ENCODE measurements around the gene SYTL2.
"Not testable (repeated sequence)": the region's sequence is repeated elsewhere in the genome, so short reads cannot be mapped to it uniquely, and the experiment has no call there.

SYTL2 gene

GRCh38 chr11:85810871-85811611, at the start of gene SYTL2:
SYTL2 (minus strand) TSS chr11:85811141; CDS start chr11:85757725, 53,416 bp downstream.
- DNase-seq = peak; percentile 67 to 68

GRCh38 chr11:85859541-85859940, 48.6 kb upstream of the SYTL2 start:
- not testable (repeated sequence) for DNase-seq

- DNase-seq = no peak
Measured at GRCh38 chr11:85857098-85857497, 46.2 kb upstream of the SYTL2 start.

- DNase-seq = no peak
Measured at GRCh38 chr11:85855341-85855656, 44.4 kb upstream of the SYTL2 start, which contains the start of gene CCDC83. CCDC83 (plus strand) TSS chr11:85855383; CDS start chr11:85865124, 9,741 bp downstream.

- peak; percentile 93 to 96 for DNase-seq
Measured at GRCh38 chr11:85854557-85855340, 43.8 kb upstream of the SYTL2 start.

GRCh38 chr11:85854212-85854556, 43.2 kb upstream of the SYTL2 start:
- no peak for DNase-seq

- not testable (repeated sequence) for DNase-seq
Measured at GRCh38 chr11:85853541-85853940, 42.6 kb upstream of the SYTL2 start.

- DNase-seq = not testable (repeated sequence)
Measured at GRCh38 chr11:85852754-85853153, 41.8 kb upstream of the SYTL2 start.

- DNase-seq = no peak
Measured at GRCh38 chr11:85848556-85848955, 37.6 kb upstream of the SYTL2 start.

- no peak for DNase-seq
Measured at GRCh38 chr11:85848006-85848405, 37.1 kb upstream of the SYTL2 start.

GRCh38 chr11:85847436-85847835, 36.5 kb upstream of the SYTL2 start:
- no peak for DNase-seq

- DNase-seq = no peak
Measured at GRCh38 chr11:85845124-85845631, 34.2 kb upstream of the SYTL2 start.

- no peak for DNase-seq
Measured at GRCh38 chr11:85844439-85845123, 33.6 kb upstream of the SYTL2 start.

- no peak for DNase-seq
Measured at GRCh38 chr11:85843929-85844328, 33.0 kb upstream of the SYTL2 start.

GRCh38 chr11:85840932-85841331, 30.0 kb upstream of the SYTL2 start:
- not testable (repeated sequence) for DNase-seq

- no peak for DNase-seq
Measured at GRCh38 chr11:85835729-85836128, 24.8 kb upstream of the SYTL2 start.

- DNase-seq = no peak
Measured at GRCh38 chr11:85835263-85835662, 24.3 kb upstream of the SYTL2 start.

GRCh38 chr11:85831050-85831449, 20.1 kb upstream of the SYTL2 start:
- DNase-seq = no peak

- DNase-seq = no peak
Measured at GRCh38 chr11:85829172-85829571, 18.2 kb upstream of the SYTL2 start.

- no peak for DNase-seq
Measured at GRCh38 chr11:85828640-85828978, 17.7 kb upstream of the SYTL2 start.

GRCh38 chr11:85827748-85828639, 17.1 kb upstream of the SYTL2 start:
- DNase-seq = no peak

GRCh38 chr11:85826116-85826855, 15.3 kb upstream of the SYTL2 start:
- DNase-seq = peak in 1 of 2 donors; percentile 21
